ENCODE data around the gene HLCS.
"Not testable (repeated sequence)": the region's sequence is repeated elsewhere in the genome, so short reads cannot be mapped to it uniquely, and the experiment has no call there.

GRCh38 chr21:36952331-36952730 is 14.1 kb downstream of the HLCS start:
- TF ChIP-seq YY1 (IDR thresholded peaks at IDR 0.05; ENCODE audit: insufficient read depth, insufficient read length); SUZ12 (IDR thresholded peaks at IDR 0.05; ENCODE audit: extremely low read depth, insufficient read depth, insufficient read length): not testable (repeated sequence)

All from NT2/D1 (cell line).